Activated T-cell treated with anti-CD3 and anti-CD28 coated beads for 1 hour (primary cell): Measurements from ENCODE around the gene NFIC.

ENCODE experiments used
- DNase-seq: peaks from one replicate; pipeline ENCODE4 v3.0.0-alpha.2; 2020; ENCODE audit warnings: low read depth

Gene NFIC

DNA sequence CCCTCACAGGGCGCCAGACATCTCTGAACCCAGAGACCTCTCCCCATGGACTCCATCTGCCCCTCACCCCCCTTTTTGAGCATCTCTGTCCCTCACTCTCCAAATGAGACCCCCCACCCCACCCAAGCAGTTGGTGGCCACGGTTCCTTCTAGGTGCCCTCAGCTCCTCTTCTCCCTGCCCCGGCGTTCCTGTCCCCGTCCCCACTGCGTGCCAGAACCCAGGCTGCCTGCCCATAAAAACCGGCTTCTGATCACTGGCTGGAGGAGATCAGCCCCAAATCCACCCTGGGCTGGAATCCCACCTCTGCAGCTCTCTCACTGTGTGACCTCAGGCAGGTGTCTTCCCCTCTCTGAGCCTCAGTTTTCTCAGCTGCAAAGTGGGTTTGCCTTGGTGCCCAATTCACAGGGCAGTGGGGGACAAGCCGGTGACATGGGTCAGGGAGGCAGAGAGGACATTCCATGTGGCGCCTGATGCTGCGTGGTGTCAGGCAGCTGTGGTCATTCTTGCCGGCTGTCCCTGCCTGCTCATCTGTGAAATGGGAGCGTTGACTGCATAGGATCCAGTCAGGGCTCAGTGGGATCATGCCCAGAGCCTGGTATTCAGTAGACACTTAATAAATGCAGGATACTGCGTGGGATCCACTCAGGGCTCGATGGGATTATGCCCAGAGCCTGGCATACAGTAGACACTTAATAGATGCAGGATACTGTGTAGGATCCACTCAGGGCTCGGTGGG is 88.4 kb downstream of the NFIC start:
- DNase-seq = no peak

DNA sequence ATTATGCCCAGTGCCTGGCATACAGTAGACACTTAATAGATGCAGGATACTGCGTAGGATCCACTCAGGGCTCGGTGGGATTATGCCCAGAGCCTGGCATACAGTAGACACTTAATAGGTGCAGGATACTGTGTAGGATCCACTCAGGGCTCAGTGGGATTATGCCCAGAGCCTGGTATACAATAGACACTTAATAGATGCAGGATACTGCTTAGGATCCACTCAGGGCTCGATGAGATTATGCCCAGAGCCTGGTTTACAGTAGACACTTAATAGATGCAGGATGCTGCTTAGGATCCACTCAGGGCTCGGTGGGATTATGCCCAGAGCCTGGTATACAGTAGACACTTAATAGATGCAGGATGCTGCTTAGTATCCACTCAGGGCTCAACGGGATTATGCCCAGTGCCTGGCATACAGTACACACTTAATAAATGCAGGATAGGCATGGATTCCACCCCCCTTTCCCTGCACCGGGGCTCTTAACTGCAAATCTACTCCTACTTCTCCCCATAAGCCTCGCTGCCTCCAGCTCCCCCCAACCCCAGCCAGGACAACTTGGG is 89.1 kb downstream of the NFIC start:
- no peak for DNase-seq

DNA sequence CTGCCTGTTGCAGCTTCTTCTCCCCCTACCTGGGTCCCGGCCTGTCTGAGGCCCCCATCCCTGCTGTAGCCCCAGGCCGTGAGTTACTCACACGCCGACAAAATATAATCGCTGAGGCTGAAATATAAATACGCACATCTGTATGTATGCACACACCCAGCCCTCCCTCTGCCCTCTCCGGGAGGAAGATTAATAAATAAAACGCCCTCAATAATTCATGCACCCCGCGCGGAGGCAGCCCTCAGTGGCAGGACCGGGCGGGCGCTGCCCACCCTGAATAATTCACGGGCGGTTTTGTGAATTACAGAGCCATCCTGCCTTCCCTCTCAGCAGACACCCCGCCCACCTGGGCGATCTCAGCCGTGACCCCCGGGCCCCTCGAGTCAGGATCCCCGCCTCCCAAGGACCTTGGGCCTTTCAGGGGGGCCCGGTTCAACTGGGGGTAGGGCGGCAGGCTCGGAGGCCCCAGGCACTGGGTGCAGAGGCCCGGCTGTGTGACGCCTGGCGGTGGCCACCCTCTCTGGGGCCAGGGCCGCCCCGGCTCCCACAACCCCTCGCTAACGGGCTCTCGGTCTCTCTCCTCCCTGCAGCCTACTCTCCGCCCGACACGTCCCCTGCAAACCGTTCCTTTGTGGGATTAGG is 89.7 kb downstream of the NFIC start:
- no peak for DNase-seq

DNA sequence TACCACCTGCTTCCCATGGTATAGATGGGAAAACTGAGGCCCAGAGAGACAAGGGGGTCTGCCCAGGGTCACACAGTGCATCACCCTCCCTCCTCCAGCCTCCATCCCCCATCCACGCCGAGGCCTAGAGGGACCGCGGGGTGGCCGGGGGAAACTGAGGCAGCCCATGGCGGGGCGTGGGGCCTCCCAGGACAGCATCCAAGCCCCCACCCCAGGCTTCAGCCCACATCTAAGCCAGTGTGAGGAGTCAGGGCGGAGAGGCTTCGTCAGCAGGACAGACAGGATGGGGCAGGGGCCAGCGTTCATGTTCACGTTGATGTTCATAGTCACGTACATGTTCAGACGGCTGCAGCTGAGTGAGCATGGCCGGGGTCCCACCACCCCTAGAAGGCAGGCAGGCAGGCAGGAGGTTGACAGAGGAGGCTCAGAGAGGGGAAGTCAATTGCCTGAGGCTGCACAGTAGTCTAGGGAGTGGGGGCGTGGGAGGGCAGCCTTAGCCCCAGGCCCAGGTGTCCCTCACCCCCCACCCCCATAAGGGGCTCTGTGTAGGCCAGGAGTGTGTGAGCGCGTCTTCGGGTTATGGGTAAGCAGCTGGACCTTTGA is 90.6 kb downstream of the NFIC start:
- no peak for DNase-seq

DNA sequence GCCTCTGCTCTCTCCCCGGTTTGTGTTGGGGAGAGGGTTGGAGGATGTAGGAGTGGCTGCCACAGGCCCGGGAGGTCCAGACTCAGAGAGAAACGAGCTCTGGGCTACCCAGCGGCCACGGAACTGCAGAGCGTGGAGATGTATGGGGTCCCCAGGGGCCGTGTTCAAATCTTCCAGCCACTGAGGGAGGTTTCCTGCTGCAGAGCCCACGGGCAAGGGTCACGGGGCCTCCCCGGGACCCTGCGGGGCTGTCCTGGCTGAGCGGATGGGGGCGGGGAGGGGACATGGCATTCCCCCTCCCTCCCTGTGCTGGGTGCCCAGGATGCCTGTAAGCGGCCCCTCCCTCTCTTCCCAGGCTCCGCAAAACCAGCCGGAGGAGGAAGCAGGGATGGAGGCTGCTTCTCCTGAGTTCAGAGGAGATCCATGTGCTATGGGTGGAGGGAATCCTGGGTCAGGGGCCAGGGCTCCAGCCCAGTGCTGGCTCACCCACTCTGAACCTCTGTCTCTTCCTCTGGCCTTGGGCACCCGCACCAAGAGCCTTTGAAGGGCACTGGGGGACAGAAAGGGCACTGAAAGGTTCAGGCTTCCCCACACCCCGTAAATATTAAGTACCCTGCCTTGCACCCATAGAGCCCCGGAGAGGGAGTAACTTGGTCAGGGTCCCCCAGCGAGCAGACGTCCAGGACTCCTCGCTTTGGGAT is 91.3 kb downstream of the NFIC start:
- no peak for DNase-seq

DNA sequence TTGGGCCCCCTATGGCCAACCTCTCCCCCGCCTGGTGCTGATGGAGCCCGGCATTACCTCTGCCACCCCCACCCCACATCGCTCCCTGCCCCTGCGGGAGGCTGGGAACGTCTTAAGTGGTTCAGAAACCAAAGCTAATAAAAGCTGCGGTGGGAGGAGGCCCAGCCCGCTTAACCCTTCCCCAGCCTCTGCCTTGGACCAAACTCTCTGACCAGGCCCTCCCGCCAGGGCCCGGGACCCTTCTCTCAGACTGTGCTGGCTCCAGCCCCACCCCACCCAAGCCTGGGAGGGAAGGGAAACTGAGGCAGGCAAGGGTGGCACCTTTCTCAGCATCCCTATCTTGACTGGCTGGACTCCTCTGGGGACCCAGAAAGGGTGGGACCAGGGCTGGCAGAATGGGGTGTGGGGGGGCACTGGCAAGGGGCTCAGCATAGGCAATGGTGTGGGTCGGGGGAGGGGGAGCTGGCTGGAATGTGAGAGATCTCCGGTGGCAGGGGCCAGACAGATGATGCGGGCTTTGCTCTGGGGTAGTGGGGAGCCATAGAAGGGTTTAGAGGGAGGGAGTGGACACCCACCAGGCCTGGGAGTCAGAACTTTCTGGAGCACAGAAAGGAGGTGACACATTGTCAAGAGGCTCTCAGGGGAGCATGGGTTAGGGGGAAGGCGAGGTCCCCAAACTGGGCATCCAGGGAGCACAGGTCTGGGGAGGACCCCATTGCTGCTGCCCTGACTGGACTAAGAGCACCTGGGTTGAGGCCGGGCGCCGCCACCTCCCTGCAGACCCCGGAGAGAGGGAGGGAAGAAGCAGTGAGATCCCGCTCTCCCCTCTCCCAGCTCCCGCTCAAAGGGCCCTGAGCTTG is 92.1 kb downstream of the NFIC start:
- no peak for DNase-seq

DNA sequence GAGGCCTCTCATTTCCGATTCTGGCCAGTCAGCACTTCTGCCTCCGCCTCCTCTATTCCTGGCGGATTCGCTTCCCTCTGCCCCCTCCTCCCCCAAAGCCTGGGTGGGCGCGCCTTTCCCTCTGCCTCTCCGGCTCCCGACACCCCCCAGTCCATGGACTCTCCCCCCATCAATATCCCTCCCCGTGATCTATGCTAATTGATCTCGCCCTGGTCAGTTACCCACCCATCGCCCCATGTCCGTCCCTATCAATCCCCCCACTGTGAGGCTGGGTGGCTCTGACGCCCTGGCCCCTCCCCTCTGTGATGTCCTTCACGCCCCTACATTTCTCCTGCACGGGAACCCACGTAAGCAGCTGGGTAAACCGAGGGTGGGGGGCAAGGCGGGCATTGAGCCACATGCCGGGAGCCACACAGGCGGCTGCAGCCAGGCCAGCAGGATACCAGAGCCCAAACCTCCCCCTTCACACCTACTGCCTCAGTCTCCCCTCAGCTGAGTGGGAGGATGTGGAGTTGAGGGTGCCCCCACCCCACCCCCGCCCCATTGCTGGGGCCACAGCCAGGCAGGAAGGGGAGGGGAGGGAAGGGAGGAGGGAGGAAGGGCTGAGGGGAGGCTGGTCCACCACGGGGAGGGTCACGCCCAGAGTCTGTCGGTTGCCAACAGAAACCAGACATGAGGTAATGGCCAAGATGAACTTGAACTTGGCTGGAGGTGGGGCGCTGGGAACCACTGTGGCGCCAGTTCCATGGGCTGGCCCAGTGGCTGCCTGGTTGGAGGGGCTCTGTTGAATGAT is 92.9 kb downstream of the NFIC start:
- DNase-seq = no peak

DNA sequence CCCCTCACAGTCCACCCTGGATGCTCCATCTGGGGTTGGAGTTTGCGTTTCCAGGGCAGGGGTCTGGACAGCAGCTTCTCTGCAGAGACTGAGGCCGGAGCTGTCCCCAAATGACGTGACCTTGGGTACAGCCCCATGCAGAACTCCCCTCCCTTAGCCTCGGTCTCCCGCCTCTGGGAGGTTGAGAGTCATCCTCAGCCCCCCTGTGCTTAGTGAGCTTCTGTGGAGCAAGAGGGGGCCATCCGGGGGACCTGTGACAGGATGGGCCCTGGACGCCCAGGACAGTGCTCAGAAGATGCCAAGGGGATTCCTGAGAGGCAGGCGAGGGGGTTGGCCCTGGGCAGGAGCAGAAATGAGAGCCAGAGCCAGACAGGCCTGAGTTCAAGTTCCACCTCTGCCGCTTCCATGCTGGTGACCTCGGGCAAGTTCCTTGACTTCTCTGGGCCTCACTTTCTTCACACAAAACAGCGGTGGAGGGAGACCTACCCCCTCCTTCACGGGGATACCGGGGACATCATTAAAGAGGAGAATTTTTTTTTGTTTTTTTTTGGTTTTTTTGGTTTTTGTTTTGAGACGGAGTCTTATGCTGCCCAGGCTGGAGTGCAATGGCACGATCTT is 93.7 kb downstream of the NFIC start:
- DNase-seq = no peak

DNA sequence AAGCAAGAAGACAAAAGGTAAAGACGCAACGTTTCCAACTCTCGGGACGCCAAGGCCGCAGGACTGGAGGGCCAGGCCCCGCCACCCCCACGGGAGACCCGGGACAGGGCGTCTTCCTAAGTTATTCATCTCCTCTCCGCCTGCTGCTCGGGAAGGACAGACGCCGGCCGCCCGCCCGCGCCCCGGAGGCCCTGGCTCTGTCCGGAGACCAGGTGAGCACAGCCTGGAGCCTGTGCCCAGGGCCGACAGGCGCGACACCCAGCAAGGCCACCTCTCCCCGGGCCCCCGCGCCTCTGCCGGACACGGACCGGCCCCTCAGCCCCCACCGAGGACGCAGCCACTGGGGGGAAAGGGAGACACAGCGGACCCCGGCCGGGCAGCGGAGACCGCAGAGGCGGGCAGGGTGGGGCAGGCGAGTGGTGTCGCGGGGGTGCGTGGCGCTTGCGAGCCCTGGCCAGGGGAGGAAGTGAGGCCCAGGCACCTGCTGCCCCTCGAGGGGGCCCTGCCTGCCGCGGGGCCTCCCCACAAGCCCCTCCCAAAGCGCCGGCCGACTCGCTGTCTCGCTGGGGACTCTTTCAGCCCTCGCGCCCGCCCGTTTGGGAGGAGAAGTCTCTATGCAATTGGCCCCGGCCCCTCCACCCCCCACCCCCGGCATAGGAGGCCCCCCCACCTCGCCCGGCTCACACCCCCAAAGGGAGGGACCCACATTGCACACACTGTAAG is 96.8 kb downstream of the NFIC start:
- no peak for DNase-seq

DNA sequence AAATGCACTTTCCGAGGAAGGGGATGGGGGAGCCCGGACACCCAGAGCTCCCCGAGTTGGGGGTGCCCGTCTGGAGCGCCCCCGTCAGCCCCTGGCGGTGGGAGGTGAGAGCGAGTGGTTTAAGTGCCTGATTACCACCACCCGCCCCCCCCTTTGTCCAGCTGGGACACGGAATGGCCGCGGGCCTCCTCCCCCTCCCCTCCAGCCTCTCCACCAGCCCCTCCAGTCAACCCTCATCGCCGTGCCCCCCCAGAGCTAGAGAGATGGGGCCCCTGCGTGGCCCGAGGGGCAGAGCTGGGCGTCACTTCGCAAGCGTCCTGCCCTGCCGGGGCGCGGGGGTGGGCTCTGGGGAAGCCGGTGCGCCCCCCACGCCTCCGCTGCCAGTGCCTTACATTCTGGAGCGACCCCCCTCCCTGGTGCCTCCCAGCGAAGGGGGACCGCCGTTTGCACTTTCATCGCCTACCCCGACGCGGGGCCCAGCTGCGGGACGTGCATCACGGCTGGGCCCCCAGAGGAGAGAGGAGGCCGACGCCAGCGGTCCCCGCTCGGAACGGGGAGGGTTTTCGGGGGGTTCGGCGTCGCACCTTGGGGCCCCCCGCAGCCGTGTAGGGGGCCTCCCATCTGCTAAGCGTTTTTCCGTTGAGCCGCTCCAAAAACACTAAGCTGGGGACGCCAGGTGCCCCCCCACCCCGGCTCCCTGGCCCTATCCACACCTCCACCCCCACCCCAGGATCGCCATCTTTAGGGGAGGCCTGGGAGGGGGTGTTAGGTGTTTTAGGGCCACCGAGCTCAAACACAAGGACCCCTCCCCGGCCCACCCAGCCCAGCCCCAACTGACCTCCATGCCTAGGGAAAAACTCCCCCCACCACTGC is 97.6 kb downstream of the NFIC start:
- no peak for DNase-seq

DNA sequence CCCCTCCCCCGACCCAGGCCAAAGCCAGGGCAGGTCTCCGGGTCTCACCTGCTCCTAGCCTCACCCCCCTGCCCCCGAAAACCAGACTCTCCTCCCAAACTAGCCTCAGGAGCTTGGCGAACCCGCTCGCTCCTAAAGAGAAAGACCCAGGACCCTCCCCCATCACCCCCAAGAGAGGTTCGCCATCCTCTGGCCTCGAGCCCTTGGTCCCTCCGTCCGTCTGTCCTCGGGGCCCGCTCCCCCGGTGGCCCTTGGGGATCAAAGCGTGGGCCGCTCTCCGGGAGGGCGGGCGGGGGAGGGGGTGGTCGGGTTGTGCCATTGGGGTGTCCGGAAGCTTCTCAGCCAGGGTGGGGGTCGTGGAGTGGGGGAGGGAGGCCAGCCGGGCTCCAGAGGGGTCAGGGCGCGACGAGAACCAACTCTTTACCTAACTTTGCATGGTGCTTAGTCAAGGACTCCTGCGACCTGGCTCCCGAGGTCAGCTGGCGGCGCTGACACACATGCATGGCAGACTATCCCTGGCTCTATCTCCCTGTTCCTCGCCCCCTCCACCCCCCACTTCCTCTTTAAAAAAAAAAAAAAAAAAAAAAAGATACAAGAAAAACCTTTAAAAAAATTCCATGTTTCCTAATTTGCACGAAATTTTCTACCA is 98.3 kb downstream of the NFIC start:
- no peak for DNase-seq

DNA sequence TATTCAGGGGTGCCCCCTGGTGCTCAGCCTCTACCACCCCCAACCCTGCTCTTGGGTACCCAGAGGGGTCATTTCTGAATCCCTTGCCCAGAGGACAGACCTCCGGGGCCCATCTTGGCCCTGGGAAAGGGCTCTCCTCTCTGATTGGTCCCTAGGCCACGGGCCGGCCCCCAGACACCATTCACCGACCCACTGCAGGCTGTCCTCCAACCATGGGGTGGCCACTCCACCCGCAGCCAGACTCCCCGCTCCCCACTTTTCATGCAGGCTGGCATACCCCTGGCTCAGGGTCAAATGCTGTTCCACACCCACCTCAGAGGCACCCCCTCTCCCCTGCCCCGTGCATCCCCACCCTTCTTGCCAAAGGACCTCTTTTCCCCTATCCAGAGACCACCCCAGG is 99.2 kb downstream of the NFIC start:
- no peak for DNase-seq

DNA sequence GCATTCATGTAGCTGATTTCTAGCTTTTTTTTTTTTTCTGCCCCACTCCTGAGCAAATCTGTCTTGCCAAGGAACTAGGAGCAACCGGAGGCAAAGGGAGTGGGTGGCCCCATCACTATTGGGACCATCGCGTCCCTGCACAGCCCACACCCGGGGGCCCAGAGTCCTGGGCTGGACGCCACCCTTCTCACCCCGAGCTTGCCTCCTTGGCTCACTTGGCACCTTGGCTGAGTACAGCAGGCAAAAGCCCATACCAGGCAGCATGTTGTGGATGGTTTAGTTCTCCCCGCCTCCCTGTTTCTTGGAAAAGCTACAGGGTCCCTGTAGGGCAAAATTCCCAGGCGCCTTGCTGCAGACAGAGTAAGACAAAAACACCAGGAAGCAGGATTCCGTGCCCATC is 100.3 kb downstream of the NFIC start:
- DNase-seq = no peak

DNA sequence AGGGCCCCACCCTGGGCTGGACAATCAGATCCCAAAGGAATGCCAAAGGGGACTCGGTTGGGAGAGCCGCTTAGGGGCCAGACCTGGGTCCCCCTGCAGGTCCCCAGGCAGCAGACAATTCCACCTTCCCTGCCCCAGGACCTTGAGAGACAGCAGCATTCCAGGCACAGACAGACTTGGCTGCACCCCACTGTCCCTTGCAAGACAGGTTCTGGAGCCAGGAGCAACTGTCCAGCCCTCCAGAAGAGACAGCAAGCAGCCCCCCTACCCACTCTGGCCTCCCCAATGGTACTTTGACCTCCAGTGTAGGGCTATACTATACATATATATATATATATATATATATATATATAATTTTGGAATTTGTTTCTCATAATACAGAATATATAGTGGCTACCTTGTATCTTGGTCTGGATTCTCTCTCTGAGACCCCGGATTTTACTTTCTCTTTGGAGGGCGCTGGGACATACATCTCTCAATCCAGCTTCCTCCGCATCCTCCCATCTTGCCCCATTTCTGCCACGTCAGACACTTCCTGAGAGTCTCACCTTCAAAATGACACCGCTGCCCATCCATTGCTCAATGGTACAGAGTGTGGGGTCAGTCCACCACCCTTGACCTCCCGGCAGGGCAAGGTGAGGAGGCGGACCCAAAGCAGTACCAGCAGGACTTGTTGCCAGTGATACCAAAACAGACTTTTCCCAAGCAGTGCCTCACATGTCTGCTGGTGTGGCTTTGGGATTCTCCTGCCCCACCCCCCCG is 101.2 kb downstream of the NFIC start:
- no peak for DNase-seq

DNA sequence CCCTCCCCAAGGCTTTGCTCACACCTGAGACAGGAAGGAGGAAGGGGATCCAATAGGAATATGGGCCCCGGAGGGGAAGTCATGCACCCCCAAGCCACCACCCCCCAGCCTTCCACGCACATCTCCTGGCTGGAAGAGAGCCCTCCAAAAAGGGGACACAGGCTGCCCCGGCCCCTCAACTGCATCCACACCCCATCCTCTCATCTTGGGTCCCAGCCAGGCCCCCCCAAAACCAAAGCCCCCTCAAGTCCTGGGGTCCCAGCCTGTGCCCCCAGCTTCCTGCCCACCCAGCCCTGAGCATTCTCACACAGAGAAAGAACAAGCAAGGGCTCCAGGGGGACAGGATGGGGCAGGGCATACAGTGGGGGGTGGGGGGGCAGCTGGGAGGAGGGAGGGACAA is 101.8 kb downstream of the NFIC start:
- DNase-seq = no peak

DNA sequence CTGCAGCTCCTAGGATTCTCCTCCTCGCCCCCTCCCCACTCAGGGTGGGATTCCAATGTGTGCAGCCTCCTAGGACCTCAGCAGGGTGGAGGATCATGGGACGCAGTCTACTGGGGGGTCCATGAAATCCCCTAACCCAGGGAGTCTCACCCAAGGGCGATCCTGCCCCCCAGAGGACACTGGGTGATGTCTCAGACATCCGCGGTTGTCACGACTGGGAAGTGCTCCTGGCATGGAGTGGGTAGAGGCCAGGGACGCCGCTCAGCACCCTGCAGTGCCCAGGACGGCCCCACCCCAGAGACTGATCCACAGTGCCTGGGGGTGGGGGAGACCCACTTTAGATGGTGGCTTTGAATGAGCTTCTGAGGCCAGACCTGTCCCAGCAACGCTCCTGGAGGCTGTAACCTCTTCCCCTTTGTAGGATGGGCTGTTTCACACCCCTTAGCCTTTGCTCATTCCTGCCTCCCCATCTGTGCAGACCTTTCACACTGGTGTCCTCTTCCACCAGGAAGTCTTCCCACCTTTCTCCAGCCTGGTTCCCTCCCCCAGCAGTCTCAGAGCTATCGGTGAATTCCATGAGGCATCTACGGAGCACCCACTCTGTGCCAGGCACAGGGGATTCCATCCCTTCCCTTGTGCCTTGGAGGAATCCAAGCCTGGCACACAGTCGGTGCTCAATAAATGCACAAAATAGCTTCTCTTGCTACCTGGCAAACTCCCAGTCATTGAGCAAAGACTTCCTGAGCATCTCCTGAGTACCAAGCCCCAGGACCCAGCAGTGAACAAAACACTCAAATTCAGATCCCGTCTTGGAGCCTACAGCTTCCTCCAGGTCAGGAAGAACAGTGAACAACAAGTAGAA is 103.5 kb downstream of the NFIC start:
- no peak for DNase-seq
